Mesodermal cell (in vitro differentiated cells): ENCODE results near the gene FOSB.

Experiments
- H3K27ac ChIP-seq: 2 replicates; pipeline ENCODE4 v1.7.0; 2013; ENCODE audit warnings: mild to moderate bottlenecking, low read depth, low read length, moderate library complexity; ENCODE audit not compliant: severe bottlenecking
- H3K36me3 ChIP-seq: 2 replicates; pipeline ENCODE4 v1.7.1; 2013; ENCODE audit warnings: mild to moderate bottlenecking, low read length, moderate library complexity; ENCODE audit not compliant: control insufficient read depth, insufficient read depth
- H3K4me1 ChIP-seq: one replicate; pipeline ENCODE4 v1.7.1; 2013; ENCODE audit warnings: mild to moderate bottlenecking, low read length; ENCODE audit not compliant: insufficient read depth, control insufficient read depth, poor library complexity, severe bottlenecking
- H3K4me3 ChIP-seq: 2 replicates; pipeline ENCODE4 v1.7.0; 2013; ENCODE audit warnings: low read length, control low read depth, mild to moderate bottlenecking; ENCODE audit not compliant: insufficient read depth, poor library complexity, severe bottlenecking; ENCODE audit errors: extremely low read depth
- H3K9me3 ChIP-seq: 2 replicates; pipeline ENCODE4 v1.7.1; 2013; ENCODE audit warnings: mild to moderate bottlenecking, low read length, moderate library complexity; ENCODE audit not compliant: control insufficient read depth
- WGBS, 2 experiments: methylation state at CpG; one replicate each; pipeline ENCODE4 v1.1.5; 2013; ENCODE audit warnings: missing lambda C conversion rate in 2 of 2; ENCODE audit not compliant: insufficient coverage in 2 of 2; 5-methylcytosine and 5-hydroxymethylcytosine counted together

Gene FOSB

GRCh38 chr19:45442778-45443461 lies 24.9 kb upstream of the FOSB start:
- Histone ChIP-seq H3K36me3 (no peaks in the 10 kb centered on the region), H3K27ac (peak overlapping the region; percentile 99), H3K4me1 (peaks cover 22% of the 10 kb centered on the region), H3K9me3 (no peaks in the 10 kb centered on the region), H3K4me3 (peak overlapping the region; percentile 47)
- WGBS, 2 experiments, result 19 to 47% methylated on average over 8 to 14 of the region's 15 CpGs

DNA sequence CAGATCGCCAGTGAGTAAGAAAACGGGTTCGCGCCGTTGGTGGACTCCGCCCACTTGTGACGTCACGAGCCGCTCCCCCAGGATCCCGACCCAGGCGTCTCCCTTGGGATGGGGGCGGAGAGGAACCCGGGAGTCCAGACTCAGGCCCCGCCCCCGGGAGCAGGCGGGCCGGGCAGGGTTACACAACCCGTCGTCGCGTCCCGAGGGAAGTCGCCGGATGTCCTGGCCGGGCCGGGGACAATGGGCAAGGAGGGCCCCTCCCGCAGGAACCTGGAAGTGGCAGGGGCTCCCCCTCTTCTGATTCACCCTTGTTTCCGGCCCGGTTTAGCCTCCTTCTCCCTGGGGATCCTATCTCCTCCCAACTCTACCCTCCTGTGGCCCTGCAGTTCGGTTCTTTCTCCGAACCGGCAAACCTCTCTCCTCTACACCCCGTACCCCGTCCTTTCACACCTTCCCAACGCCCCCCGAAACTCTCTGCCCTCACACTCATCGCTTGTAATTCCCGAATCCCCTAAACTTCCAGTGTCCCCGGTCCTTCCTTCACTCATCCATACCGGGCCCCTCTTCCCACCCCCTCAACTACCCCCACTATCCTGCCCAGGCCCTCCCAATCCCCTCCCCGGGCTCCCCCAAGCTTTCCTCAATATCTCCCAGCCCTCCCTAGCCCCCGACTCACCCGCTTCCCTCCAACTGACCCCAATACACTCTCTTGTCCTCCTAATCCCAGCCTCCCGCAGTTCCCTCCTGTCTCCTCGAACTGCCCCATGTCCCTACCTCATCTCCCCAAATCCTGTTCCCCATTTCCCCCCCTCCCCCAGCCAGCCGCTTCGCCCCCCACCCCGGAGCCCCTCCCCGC lies 24.1 kb upstream of the FOSB start:
- peaks cover 22% of the 10 kb centered on the region for H3K4me1 ChIP-seq
- WGBS, 2 experiments, result 0% methylated on average over 38 to 39 of the region's 49 CpGs
- no peaks in the 10 kb centered on the region for H3K36me3 ChIP-seq
- H3K9me3 ChIP-seq, result no peaks in the 10 kb centered on the region
- H3K27ac ChIP-seq, result peak overlapping the region; percentile 99
- peak overlapping the region; percentile 47 for H3K4me3 ChIP-seq

DNA sequence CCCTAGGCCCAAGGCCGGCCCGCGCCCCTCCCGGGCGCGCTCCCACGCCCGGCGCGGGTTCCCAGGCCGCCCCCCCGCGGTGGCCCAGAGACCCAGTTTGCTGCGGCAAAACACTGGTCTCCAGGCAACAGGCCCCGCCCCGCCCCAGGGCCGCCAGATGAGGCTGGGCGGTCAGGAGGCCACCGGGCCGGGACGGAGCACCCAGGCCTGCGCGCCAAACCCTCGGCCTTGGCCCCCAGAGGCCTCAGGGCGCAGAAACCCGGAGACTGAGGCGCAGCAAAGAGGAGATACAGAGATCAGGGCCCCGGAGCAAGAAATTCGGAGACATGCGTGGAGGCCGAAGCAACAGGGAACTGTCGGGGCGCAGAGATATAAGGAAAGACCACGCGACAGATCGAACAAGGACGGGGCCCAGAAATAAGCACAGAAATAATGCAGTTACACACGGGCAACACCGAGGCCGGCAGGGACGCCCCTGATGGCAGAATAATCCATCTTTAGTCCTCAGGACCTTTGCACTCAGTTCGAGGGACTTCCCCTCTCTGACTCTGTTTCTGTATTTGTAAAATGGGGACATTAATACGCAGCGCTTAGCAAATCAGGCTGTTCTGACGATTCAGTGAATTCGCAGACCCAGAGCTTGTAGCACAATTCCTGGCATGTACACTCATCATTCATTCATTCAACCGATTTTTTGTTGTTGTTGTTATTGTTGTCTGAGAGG lies 23.3 kb upstream of the FOSB start:
- peaks cover 19% of the 10 kb centered on the region for H3K4me1 ChIP-seq
- no peaks in the 10 kb centered on the region for H3K9me3 ChIP-seq
- peak overlapping the region; percentile 47 for H3K4me3 ChIP-seq
- H3K27ac ChIP-seq, result peak overlapping the region; percentile 99
- H3K36me3 ChIP-seq, result no peaks in the 10 kb centered on the region
- WGBS, 2 experiments, result 17 to 22% methylated on average over 28 of the region's 47 CpGs

- Histone ChIP-seq H3K4me3 (no peak overlapping the region), H3K27ac (no peak overlapping the region), H3K4me1 (peaks cover 16% of the 10 kb centered on the region), H3K9me3 (no peaks in the 10 kb centered on the region), H3K36me3 (no peaks in the 10 kb centered on the region)
- 91 to 93% methylated on average over 4 of the region's 4 CpGs for WGBS, 2 experiments
Measured at GRCh38 chr19:45445139-45445538, 22.7 kb upstream of the FOSB start.

GRCh38 chr19:45446295-45446694 lies 21.5 kb upstream of the FOSB start:
- Histone ChIP-seq H3K9me3 (no peaks in the 10 kb centered on the region), H3K4me3 (no peak overlapping the region), H3K36me3 (no peaks in the 10 kb centered on the region), H3K27ac (no peak overlapping the region), H3K4me1 (peaks cover 12% of the 10 kb centered on the region)
- WGBS, 2 experiments, result 90 to 96% methylated on average over 3 of the region's 6 CpGs

GRCh38 chr19:45446944-45447343 lies 20.9 kb upstream of the FOSB start:
- Histone ChIP-seq H3K4me3 (no peak overlapping the region), H3K4me1 (peaks cover 16% of the 10 kb centered on the region), H3K9me3 (no peaks in the 10 kb centered on the region), H3K36me3 (no peaks in the 10 kb centered on the region), H3K27ac (no peak overlapping the region)
- 89 to 96% methylated on average over 7 of the region's 7 CpGs for WGBS, 2 experiments

DNA sequence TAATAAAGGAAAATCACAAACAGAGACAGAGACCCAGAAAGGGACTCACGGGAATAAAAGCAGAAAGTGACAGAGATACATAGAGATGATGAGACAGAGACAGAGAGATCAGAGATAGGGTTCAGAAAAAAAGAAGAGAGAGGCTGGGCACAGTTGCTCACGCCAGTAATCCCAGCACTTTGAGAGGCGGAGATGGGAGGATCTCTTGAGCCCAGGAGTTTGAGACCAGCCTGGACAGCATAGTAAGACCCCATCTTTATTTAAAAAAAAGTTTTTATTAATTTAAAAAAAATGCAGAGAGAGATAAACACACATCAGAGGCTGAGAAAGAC lies 19.4 kb upstream of the FOSB start:
- Histone ChIP-seq H3K9me3 (no peaks in the 10 kb centered on the region), H3K4me1 (peaks cover 9% of the 10 kb centered on the region), H3K4me3 (no peak overlapping the region), H3K36me3 (no peaks in the 10 kb centered on the region), H3K27ac (no peak overlapping the region)
- WGBS, 2 experiments, result 88 to 97% methylated on average over 2 of the region's 3 CpGs

DNA sequence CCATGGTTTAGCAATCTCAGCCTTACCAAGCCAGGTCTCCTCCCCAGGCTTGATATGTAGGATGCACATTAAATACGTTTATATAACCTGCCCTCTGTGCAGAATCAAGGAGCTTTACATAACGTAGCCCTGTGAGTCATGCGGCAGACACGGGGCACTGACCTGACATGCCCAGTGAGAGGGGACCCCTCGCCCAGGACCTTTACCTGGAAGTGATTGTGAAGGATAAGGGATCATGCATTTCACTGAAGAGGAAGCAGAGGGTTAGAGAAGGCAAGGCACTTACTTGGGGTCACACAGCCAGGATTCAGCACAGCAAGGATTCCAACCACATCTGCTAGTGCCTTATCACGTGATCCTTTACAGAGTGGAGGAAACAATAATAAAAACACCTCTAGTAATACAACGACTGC lies 18.9 kb upstream of the FOSB start:
- no peak overlapping the region for H3K4me3 ChIP-seq
- WGBS, 2 experiments, result 85 to 91% methylated on average over 6 of the region's 7 CpGs
- H3K27ac ChIP-seq, result no peak overlapping the region
- peaks cover 10% of the 10 kb centered on the region for H3K4me1 ChIP-seq
- no peaks in the 10 kb centered on the region for H3K9me3 ChIP-seq
- H3K36me3 ChIP-seq, result no peaks in the 10 kb centered on the region

DNA sequence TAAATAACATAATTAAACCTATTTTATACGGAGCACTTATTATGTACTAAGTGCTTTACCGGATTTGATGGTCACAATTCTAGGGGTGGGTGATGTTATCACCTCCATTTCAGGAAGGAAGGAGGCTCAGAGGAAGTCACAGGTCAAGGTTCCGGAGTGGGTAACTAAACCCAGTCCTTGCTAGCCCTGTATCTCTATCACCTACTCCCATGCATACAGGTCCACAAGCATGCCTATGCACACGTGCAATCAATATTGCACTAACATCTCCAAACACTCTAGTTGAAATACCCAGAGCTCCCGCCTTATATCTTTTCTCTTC lies 17.8 kb upstream of the FOSB start:
- H3K4me1 ChIP-seq, result peaks cover 15% of the 10 kb centered on the region
- no peaks in the 10 kb centered on the region for H3K9me3 ChIP-seq
- WGBS, 2 experiments, result 76 to 86% methylated on average over 3 of the region's 5 CpGs
- H3K27ac ChIP-seq, result peak overlapping the region; percentile 90
- peak overlapping the region; percentile 33 for H3K4me3 ChIP-seq
- H3K36me3 ChIP-seq, result no peaks in the 10 kb centered on the region

GRCh38 chr19:45451131-45451849 lies 16.5 kb upstream of the FOSB start:
- H3K4me3 ChIP-seq, result peak overlapping the region; percentile 46

More at GRCh38 chr19:45451131-45451849, 16.5 kb upstream of the FOSB start:
- H3K4me1 ChIP-seq, result peaks cover 24% of the 10 kb centered on the region
- no peaks in the 10 kb centered on the region for H3K9me3 ChIP-seq
- WGBS, 2 experiments, result 24 to 29% methylated on average over 23 to 24 of the region's 28 CpGs
- H3K36me3 ChIP-seq, result no peaks in the 10 kb centered on the region
- H3K27ac ChIP-seq, result peak overlapping the region; percentile 94
